Measurements from ENCODE around the gene PODXL. TPM values are rescaled to one million over a fixed set of nuclear protein-coding genes. Genes with fewer than 3 reads are reported as not detected.

The PODXL gene
- total and polyA plus RNA-seq, 10 of the 15 experiments (the other 5 are each of a cell fraction or from before 2014, with no cell fraction given) = 0.04 to 1.8 (median 0.38) TPM

GRCh38 chr7:131493081-131493480, 63.3 kb downstream of the PODXL start:
- H4K20me1 ChIP-seq (ENCODE audit: control insufficient read depth, insufficient read depth) = no peaks in the 10 kb centered on the region
- H3K9me3 ChIP-seq (replicated peaks; ENCODE audit: control insufficient read depth, insufficient read depth, low read length) = no peaks in the 10 kb centered on the region
- SMC1A ChIA-PET (ENCODE audit: uncharacterized antibody, unreplicated experiment) = interaction anchor here (1.2 to 3.6 kb wide), 8 partner anchors 8 to 555 kb away, joined by 3 to 18 read pairs (median 4); no protein-coding TSS in a partner anchor
- DNase-seq (ENCODE audit: low read depth, low spot score) (no peak), FAIRE-seq (no peak), ATAC-seq (no peak)
- WGBS (ENCODE audit: insufficient coverage, insufficient replicate concordance, low lambda C conversion rate, missing lambda C conversion rate) = 95% methylated on average over 2 of the region's 2 CpGs
- RAD21 ChIA-PET (ENCODE audit: unreplicated experiment) = interaction anchor here (0.7 kb wide), 1 partner anchor 8 kb away, joined by 3 read pairs; no protein-coding TSS in a partner anchor
- in situ Hi-C loops (cut with MboI) (no loop called here), intact Hi-C loops (cut with micrococcal nuclease; ENCODE audit: unreplicated experiment) (no loop called here)
- no peaks in the 10 kb centered on the region for H3K4me1 ChIP-seq (ENCODE audit: control insufficient read depth, insufficient read depth, low read length)
- H3K9ac ChIP-seq (ENCODE audit: control insufficient read depth, insufficient read depth, low read length) = no peak overlapping the region
- no peak overlapping the region for H3K4me2 ChIP-seq (ENCODE audit: control insufficient read depth, insufficient read depth)
- CTCF ChIA-PET = interaction anchor here (0.9 to 2.2 kb wide), 6 partner anchors 9 to 618 kb away, joined by 3 to 16 read pairs (median 6); no protein-coding TSS in a partner anchor
- H2AFZ ChIP-seq (ENCODE audit: control insufficient read depth, low read depth, low read length) = no peak overlapping the region
- no peaks in the 10 kb centered on the region for H3K27me3 ChIP-seq (replicated peaks in 1 of 2; ENCODE audit: control insufficient read depth in 2 of 2, insufficient read depth in 2 of 2, low read length in 1 of 2)
- TF ChIP-seq BCL11A (IDR thresholded peaks at IDR 0.05; ENCODE audit: low read depth, low read length) (no peak), HDAC2 (IDR thresholded peaks at IDR 0.05) (no peak), CBX5 (IDR thresholded peaks at IDR 0.05; ENCODE audit: low read depth) (no peak), SUZ12 (IDR thresholded peaks at IDR 0.05; ENCODE audit: unreplicated experiment) (no peak), RELA (IDR thresholded peaks at IDR 0.05; ENCODE audit: borderline replicate concordance, partially characterized antibody) (no peak), ASH2L (IDR thresholded peaks at IDR 0.05; ENCODE audit: borderline replicate concordance, low read depth) (no peak), HDGF (IDR thresholded peaks at IDR 0.05) (no peak), ZNF24 (IDR thresholded peaks at IDR 0.05) (no peak), NBN (IDR thresholded peaks at IDR 0.05) (no peak), PAX8 (IDR thresholded peaks at IDR 0.05) (no peak), CEBPZ (IDR thresholded peaks at IDR 0.05; ENCODE audit: low read depth, low read length) (no peak), SMC3 (IDR thresholded peaks at IDR 0.05; ENCODE audit: borderline replicate concordance, low read length) (no peak), IRF5 (IDR thresholded peaks at IDR 0.05; ENCODE audit: borderline replicate concordance) (no peak)
- POLR2A ChIA-PET = interaction anchor here (0.6 to 1.2 kb wide), 2 partner anchors 10 to 11 kb away, joined by 3 to 5 read pairs; no protein-coding TSS in a partner anchor
- no peak overlapping the region for H3K4me3 ChIP-seq
- BruUV-seq (replicated peaks) = no TSS peak
- H3K27ac ChIP-seq (ENCODE audit: control insufficient read depth, insufficient read depth) = no peak overlapping the region
- no peaks in the 10 kb centered on the region for H3K79me2 ChIP-seq (ENCODE audit: control insufficient read depth, insufficient read depth, low read length)
- peaks cover 0 to 5% of the 10 kb centered on the region in 2 experiments; a peak in 1 of 4 replicates for H3K36me3 ChIP-seq (ENCODE audit: control insufficient read depth in 2 of 2, insufficient read depth in 2 of 2, low read length in 1 of 2)
